GM18951 (cell line): ENCODE results near the gene VAV3.
"Not testable (repeated sequence)": the region's sequence is repeated elsewhere in the genome, so short reads cannot be mapped to it uniquely, and the experiment has no call there.

ENCODE experiments used
- POLR2A ChIP-seq: IDR thresholded peaks from 4 replicates; pipeline ENCODE4 v1.6.1; 2011; ENCODE audit warnings: mild to moderate bottlenecking; ENCODE audit not compliant: insufficient read length, insufficient read depth; ENCODE audit errors: extremely low read depth
- in situ Hi-C: fragments of 300-500 bp; cut with MboI; formaldehyde crosslinking; loops from one replicate; pipeline ENCODE4 v1.12.0; 2022; ENCODE audit warnings: low sequenced_read_pairs, mixed read lengths, inconsistent platforms; ENCODE audit not compliant: unreplicated experiment

Gene VAV3

GRCh38 chr1:107704911-107705310 lies 260.1 kb downstream of the VAV3 start:
- in situ Hi-C loops, result no loop called here
- TF ChIP-seq POLR2A, result no peak

- in situ Hi-C loops, result no loop called here
- TF ChIP-seq POLR2A, result no peak
These were observed 261.9 kb downstream of the VAV3 start for GRCh38 chr1:107702946-107703571.

DNA sequence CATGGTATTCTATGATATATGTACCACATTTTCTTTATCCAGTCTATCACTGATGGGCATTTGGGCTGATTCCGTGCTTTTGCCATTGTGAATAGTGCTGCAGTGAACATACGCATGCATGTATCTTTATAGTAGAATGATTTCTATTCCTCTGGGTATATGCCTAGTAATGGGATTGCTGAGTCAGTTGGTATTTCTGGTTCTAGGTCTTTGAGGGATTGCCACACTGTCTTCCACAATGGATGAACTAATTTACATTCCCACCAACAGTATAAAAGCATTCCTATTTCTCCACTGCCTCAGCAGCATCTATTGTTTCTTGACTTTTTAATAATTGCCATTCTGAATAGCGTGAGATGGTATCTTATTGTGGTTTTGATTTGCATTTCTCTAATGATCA lies 264.3 kb downstream of the VAV3 start:
- in situ Hi-C loops, result not testable (repeated sequence)

GRCh38 chr1:107698161-107698560 lies 266.8 kb downstream of the VAV3 start:
- no peak for TF ChIP-seq POLR2A
- in situ Hi-C loops, result no loop called here

DNA sequence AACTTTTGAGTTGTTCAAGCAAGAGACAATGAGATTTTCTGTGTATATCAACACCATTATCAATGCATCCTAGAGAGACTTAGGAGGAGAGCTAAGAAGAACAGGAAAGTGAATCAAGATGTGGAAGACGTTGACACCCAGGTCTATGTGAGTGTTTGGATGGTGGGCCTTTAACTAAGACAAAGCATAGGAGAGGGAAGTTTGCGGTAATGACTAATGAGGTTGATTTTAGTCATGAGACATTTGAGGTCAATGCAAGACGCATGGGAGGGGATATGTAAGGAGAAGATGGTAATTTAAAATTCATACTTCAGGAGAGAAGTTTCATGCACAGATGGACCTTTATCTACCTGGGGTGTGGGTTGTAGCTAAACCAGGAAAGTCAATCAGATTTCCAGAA lies 269.6 kb downstream of the VAV3 start:
- no peak for TF ChIP-seq POLR2A
- in situ Hi-C loops, result no loop called here

DNA sequence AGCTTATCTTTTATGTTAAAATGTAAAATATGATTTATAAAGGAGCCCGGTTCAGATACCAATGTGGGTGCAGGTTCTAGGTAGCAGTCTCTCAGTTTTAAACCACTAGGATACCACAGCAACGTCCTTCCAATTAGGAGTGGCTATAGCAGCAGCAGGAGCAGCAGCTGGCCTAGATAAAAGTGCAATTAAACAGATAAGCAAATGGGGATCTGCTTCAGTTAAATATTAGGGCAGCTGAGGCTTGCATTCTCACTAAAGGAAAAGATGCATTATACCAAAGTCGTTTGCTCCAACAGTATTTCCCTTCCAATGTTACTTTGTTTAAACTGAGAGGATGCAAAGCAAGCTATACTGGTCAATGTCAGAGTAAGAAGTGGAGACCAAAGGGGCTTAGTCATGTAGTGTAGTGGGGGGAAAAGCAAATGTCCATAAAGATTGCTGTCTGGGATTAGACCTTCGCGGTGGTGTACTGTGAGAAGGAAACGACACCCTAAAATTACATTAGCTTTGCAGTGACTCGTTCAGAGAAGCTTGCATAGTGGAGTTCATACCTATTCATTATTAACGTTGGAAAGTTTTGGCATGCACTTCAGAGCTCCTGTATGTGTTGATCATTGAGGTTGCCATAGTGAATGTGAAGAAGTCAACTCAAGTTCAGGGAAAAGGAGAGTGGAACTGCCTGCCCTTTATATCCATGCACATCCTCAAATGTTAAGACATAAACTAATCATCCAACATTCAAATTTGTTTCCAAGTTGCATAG lies 272.2 kb downstream of the VAV3 start:
- no peak for TF ChIP-seq POLR2A
- in situ Hi-C loops, result no loop called here

GRCh38 chr1:107691540-107691939 lies 273.4 kb downstream of the VAV3 start:
- in situ Hi-C loops, result no loop called here
- TF ChIP-seq POLR2A, result no peak

DNA sequence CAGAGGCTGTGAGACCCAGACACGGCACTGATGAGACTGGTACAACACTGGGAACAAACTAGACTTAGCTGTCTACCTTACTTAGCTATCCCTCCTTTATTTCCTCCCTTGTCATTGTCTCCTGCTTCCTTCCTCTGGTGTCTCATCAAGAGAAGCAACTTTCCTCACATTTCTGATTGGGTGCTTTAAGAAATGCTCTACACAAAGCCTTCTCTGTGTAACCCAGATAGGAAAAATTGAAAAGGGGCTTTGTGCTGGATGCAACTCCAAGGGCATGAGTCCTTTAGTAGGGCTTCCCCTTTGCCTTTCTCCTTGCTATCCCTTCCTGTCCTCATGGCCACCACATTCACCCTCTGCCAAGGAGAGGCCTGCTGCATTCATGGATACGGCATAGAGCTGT lies 274.5 kb downstream of the VAV3 start:
- in situ Hi-C loops, result no loop called here
- no peak for TF ChIP-seq POLR2A

DNA sequence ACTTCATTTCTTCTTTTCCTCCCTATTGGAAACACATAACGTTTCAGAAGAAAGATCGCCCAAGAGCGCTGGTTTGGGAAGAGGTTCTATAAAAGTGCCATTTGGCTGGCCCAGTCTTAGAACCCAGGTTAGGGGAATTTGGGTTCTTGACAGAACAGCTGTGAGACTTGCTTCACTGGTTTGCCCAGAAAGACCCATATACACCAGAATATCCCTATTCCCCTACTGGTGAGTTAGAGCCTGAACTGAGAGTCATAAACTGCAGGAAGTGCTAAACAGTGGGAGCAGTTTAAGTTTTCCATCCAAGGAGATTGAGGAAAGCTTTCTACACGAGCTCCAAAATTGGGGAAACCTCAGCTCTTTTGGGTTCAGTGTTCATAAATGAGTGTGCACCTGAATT lies 275.2 kb downstream of the VAV3 start:
- in situ Hi-C loops, result no loop called here
- no peak for TF ChIP-seq POLR2A

DNA sequence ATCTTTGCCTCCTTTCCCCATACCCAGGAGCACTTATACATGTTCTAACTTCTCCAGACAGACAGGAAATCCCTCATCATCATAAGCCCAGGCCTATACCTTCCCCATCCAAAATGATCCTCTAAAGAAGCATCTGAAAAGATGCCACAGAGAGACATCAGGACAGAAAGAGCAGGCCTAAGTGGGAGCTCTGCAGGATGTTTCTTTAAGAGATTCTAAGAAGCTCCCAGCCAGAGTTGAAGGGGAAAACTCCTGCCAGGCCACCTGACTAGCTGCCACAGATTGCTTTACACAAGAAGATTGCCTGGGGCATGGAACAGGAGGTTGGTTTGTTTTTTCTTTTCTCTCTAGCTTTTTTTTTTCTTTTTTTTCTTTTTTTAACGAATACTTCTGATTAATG lies 275.8 kb downstream of the VAV3 start:
- no peak for TF ChIP-seq POLR2A
- in situ Hi-C loops, result no loop called here

DNA sequence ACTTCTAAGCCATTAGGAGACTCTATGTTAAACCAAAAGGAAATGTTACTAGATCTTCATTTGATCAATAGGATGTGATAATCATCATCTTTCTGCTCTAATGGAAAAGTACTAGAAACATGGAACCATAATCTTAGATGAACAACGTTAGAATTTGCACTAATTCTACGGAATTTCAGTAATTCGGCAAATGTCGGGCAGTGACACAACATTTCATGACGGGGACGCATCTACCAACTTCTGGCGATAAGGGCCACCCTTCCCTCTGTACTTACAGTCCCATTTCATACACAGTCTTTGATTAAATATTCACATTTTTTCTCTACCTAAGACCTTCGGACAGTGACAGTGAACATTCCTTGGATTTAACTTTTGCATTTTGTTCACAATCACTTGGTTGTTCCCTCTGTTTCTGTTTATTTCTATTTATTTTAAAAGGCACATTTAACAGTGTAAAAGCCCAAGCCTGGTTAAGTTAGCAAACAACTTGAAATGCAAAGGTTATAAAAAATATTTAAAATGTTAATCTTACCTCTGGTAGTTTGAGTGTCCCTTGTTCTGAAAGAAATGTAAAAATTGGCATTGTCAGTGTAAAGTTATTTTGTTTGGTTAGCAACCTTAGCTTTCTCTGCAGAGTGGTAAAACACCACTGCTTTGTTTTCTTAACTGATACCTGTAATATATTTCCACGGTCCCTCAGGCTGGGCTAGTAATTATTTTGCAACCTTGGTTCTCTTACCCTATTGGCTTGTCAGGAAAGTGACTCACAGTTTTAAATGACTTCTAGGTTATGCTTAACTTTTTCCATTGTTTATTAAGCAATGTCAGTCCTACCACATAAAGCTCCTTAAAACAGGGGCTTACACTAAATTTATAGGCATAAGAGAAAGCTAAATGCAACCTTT lies 276.9 kb downstream of the VAV3 start:
- in situ Hi-C loops, result no loop called here
- TF ChIP-seq POLR2A, result no peak

- in situ Hi-C loops, result no loop called here
- no peak for TF ChIP-seq POLR2A
These were observed 281.3 kb downstream of the VAV3 start for GRCh38 chr1:107683683-107684082.

GRCh38 chr1:107683191-107683657 lies 281.8 kb downstream of the VAV3 start:
- TF ChIP-seq POLR2A, result no peak
- in situ Hi-C loops, result no loop called here
